ENCODE data around the gene PERM1.
"Not testable (repeated sequence)": the region's sequence is repeated elsewhere in the genome, so short reads cannot be mapped to it uniquely, and the experiment has no call there.

PERM1 gene, protein sequence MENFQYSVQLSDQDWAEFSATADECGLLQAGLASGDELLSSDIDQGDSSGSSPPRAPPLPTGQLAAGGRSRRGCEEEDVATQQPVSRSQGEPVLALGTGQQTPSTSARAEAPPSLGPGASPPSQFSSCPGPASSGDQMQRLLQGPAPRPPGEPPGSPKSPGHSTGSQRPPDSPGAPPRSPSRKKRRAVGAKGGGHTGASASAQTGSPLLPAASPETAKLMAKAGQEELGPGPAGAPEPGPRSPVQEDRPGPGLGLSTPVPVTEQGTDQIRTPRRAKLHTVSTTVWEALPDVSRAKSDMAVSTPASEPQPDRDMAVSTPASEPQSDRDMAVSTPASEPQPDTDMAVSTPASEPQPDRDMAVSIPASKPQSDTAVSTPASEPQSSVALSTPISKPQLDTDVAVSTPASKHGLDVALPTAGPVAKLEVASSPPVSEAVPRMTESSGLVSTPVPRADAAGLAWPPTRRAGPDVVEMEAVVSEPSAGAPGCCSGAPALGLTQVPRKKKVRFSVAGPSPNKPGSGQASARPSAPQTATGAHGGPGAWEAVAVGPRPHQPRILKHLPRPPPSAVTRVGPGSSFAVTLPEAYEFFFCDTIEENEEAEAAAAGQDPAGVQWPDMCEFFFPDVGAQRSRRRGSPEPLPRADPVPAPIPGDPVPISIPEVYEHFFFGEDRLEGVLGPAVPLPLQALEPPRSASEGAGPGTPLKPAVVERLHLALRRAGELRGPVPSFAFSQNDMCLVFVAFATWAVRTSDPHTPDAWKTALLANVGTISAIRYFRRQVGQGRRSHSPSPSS

GRCh38 chr1:981955-982558 lies at the start of gene PERM1:
Gene PERM1, minus strand, starts transcription at chr1:982093. Its CDS starts 1,064 bp downstream, at chr1:981029.
- DNase-seq, result no peak

- not testable (repeated sequence) for DNase-seq
These were observed 49.2 kb upstream of the PERM1 start for GRCh38 chr1:1030867-1031658.

DNA sequence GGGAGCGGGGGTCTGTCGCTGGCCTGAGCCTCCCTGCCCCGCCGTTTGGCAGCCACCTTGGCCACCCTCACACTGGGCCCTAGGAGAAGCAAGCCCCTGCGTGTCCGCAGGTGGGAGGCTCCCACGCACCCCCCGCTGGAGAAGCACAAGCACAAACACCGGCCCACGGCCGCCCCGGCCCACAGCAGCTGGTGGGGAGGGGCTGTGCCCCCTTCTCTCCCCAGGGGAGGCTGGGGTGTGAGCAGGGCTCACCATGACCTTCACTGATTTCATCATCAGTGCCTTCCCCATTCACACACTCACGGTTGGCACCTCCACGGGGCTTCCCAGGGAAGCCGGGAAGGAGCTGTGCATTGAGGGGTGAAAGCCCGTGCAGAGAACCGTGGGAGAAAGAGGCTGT lies 45.9 kb upstream of the PERM1 start:
- DNase-seq, result no peak

DNA sequence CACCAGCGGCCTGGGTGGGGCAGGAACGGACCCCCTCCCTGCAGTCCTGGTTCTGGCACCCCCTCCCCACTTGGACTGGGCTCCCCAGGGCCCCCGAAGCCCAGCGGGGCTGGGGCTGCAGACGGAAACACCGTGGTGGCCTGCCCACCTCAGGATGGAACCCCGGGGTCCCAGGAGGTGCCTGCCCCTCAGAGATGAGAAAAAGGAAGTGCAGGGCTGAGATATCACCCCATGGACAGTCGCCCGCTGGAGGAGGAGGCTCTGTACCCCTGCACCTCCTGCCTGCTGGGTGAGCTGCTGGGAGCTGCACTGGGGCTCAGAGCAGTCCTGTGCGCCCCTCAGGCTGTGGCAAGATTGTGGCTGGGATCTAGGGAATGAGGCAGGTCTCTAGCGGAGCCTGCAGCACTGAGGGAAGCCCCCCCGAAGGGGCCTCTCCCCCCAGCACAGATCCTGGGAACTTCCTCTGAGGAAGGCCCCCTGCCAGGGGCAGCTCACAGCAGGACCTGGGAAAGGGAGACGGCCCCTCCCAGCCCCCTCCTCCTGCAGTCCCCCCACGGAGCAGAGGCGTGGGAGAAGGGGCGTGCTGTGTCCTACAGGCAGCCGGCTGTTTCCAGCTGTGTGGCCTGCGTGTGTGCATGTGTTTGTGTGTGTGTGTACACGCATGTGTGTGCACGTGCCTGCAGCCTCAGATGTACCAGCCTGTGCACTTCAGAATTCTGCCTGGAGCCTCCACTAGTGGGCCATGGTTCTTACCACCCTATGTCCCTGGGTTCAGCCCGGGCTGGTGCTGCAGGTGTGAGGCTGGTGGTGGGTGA lies 44.9 kb upstream of the PERM1 start:
- DNase-seq, result no peak

DNA sequence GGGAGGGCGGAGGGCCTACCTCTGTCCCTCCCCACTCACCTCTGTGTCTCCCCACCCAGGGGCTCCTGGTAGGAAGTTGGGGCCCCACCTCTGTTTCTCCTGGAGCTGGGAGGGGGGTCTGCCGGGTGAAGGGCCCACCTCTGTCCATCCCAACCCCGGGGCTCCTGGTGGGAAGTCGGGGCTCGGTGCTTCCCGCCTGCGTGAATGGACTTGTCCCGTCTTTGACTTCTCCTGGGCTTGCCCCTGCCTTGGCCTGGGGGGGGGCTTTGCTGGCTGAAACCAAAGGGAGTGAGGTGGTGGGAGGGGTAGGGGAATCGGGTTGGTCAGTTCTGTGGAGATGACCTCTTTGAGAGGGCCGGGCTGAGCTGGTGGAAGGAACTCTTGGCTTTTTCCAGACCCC lies 43.8 kb upstream of the PERM1 start:
- DNase-seq, result no peak

GRCh38 chr1:1024771-1025699 lies 43.1 kb upstream of the PERM1 start:
- DNase-seq, result no peak

DNA sequence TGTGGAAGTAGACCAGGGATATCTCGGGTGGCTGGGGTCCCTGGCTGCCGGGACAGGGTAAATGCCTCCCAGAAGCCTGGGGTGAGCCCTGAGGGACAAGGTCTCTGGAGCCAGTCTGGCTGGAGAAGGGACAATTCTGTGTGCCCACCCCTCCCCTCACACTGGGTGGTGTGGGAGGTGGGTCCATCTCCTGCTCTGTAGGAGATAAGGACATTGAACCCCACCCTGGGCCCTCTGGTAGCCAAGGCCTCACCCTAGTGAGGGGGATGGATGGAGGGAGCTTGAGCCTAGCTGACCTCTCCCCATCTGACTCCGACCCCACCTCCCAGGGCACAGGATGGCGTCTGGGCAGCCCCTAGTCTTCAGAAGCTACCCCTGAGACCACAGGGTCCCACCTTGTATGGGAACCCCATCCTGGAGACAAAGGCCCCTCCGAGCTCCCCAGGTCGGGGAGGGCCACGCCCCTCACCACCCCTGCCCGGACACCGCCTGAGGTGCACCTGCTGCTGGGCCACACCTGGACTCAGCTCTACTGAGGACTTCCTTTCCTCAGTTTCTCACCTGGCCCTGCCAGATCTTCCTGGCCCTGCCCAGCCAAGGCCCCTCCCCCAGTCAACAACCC lies 42.4 kb upstream of the PERM1 start:
- DNase-seq, result no peak

GRCh38 chr1:1023700-1024099 lies 41.8 kb upstream of the PERM1 start:
- no peak for DNase-seq

DNA sequence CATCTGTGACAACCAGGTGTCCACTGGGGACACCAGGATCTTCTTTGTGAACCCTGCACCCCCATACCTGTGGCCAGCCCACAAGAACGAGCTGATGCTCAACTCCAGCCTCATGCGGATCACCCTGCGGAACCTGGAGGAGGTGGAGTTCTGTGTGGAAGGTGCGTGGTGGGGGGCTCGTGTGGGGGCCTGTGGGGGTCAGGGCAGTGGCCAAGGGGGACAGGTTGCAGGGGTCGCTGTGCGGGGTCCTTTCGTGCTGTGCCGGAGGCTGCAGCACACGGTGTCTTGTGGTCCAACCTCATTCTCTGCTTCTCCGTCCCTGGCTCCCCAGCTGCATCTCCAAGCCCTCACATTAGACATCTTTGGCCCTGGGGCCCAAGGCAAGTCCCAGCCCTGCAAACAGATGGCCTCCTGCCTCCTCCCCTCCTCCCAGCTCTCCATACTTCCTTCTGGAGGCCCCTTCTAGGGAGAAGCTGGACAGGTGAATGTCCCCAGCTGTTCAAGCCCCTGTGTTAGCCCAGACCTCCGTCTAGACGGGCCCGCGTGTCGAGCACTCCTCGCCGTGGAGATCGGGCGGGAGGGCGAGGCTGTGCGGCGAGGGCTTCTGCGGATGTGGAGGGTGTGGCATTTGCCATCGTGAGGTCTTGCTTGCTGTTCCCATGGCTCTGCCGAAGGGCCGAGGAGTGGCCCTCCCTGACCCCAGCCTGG lies 40.6 kb upstream of the PERM1 start:
- no peak for DNase-seq

- no peak for DNase-seq
These were observed 40.0 kb upstream of the PERM1 start for GRCh38 chr1:1021920-1022259.

- DNase-seq, result peak; percentile 64
These were observed 39.4 kb upstream of the PERM1 start for GRCh38 chr1:1021010-1021919.

- no peak for DNase-seq
These were observed 38.6 kb upstream of the PERM1 start for GRCh38 chr1:1020415-1021009.

DNA sequence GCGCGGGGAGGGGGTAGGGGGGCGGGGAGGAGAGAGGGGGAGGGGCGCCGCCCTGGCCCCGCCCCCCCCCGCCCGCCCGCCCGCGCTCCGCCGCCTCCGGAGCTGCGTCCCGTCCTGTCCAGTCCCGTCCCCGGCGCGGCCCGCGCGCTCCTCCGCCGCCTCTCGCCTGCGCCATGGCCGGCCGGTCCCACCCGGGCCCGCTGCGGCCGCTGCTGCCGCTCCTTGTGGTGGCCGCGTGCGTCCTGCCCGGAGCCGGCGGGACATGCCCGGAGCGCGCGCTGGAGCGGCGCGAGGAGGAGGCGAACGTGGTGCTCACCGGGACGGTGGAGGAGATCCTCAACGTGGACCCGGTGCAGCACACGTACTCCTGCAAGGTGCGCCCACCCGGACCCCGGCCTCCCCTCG lies 38.1 kb upstream of the PERM1 start, which contains the start of gene AGRN:
AGRN (plus strand) TSS at position 121 of the 405 bp plus-strand sequence; CDS start at position 174, 53 bp downstream.
- DNase-seq, result no peak

- peak; percentile 70 for DNase-seq
These were observed 37.5 kb upstream of the PERM1 start for GRCh38 chr1:1019122-1019999.

- not testable (repeated sequence) for DNase-seq
These were observed 36.4 kb upstream of the PERM1 start for GRCh38 chr1:1018321-1018685.

DNA sequence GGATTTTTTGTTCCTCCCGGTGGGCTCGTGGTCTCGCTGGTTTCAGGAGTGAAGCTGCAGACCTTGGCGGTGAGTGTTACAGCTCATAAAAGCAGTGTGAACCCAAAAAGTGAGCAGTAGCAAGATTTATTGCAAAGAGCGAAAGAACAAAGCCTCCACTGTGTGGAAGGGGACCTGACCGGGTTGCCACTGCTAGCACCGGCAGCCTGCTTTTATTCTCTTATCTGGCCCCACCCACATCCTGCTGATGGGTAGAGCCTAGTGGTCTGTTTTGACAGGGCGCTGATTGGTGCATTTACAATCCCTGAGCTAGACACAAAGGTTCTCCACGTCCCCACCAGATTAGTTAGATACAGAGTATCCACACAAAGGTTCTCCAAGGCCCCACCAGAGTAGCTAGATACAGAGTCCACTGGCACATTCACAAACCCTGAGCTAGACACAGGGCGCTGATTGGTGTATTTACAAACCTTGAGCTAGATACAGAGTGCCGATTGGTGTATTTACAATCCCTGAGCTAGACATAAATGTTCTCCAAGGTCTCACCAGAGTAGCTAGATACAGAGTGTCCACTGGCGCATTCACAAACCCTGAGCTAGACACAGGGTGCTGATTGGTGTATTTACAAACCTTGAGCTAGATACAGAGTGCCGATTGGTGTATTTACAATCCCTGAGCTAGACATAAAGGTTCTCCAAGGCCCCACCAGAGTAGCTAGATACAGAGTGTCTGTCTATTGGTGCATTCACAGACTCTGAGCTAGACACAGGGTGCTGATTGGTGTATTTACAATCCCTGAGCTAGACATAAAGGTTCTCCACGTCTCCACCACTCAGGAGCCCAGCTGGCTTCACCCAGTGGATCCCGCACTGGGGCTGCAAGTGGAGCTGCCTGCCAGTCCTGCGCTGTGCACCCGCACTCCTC lies 35.8 kb upstream of the PERM1 start:
- DNase-seq, result not testable (repeated sequence)

All from DMS153 (cell line).